B cell (primary cell): ENCODE measurements around the gene CHST8.

Experiments
- EZH2 ChIP-seq: IDR thresholded peaks from 2 replicates; pipeline ENCODE4 v1.6.1; 2012; ENCODE audit warnings: borderline replicate concordance, low read depth, mild to moderate bottlenecking, moderate library complexity, low read length; ENCODE audit not compliant: insufficient read depth, poor library complexity, severe bottlenecking
- TF ChIP-seq, protein P1 (sequence below): fragments of 200-600 bp; IDR thresholded peaks from one replicate; pipeline ENCODE4 v1.8.0; 2022; ENCODE audit warnings: antibody characterized with exemption, mild to moderate bottlenecking

DNA sequence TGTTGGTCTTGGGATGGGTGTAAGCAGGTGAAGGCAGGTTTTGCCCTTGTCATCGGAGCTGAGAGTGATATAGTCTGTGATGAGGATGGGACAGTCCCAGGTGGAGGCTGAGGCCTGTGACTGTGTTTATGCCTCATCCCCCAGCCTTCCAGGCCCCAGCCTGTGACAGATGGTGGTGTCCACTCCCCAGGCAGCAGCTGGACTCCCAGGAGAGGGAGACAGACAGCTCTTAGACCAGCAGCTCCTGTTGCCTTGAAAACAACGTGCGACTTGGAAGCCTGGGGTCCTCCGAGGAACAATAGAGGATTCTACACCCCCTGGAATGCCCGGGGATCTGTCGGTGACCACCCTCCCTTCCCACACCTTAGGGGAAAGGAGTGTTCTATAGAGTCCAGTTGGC is 63.8 kb downstream of the CHST8 start:
- TF ChIP-seq, protein P1, sequence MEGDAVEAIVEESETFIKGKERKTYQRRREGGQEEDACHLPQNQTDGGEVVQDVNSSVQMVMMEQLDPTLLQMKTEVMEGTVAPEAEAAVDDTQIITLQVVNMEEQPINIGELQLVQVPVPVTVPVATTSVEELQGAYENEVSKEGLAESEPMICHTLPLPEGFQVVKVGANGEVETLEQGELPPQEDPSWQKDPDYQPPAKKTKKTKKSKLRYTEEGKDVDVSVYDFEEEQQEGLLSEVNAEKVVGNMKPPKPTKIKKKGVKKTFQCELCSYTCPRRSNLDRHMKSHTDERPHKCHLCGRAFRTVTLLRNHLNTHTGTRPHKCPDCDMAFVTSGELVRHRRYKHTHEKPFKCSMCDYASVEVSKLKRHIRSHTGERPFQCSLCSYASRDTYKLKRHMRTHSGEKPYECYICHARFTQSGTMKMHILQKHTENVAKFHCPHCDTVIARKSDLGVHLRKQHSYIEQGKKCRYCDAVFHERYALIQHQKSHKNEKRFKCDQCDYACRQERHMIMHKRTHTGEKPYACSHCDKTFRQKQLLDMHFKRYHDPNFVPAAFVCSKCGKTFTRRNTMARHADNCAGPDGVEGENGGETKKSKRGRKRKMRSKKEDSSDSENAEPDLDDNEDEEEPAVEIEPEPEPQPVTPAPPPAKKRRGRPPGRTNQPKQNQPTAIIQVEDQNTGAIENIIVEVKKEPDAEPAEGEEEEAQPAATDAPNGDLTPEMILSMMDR, result no peak
- TF ChIP-seq EZH2, result no peak
